Activated CD8-positive, alpha-beta memory T cell treated with anti-CD3 and anti-CD28 coated beads for 4 hours (primary cell): ENCODE results near the gene ESYT2.
"Not testable (repeated sequence)": the region's sequence is repeated elsewhere in the genome, so short reads cannot be mapped to it uniquely, and the experiment has no call there.

Experiments
- DNase-seq, 2 donors: peaks; one replicate each; pipeline ENCODE4 v3.0.0-alpha.2; 2020; ENCODE audit warnings: low read depth in 2 of 2

The ESYT2 gene

DNA sequence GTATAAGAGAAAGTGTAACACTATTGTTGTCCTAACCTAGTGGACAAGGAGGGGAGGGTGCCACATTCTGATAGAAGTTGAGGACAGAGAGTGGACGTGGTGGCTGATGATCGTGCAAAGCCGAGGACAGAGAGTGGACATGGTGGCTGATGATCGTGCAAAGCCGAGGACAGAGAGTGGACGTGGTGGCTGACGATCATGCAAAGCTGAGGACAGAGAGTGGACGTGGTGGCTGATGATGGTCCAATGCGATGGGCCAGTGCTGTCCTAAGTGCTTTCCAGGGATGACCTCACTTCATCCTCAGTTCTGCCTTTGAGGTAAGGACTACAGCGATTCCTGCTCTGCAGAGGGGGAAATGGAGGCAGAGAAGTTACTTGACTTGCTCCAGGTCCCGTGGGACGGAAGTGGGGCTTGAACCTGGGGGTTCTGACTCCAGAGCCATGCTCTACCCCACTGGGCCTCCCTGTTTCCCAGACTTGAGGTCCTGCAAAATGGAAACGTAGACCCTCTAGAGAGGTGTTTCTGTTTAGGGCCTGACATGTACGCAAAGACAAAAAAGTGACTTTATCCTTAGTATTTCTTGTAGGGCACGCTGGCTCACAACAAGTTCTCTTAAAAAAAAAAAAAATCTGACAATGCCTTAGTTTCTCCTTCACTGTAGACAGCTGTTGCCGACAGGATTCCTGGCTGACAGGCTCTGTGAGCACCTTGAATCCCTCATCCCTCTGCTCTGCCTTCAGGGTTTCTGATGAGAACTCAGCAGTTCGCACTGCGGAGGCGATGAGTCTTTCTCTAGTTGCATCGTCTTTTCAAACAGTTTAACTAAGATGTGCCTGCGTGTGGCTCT is 104.4 kb downstream of the ESYT2 start:
- no peak for DNase-seq

DNA sequence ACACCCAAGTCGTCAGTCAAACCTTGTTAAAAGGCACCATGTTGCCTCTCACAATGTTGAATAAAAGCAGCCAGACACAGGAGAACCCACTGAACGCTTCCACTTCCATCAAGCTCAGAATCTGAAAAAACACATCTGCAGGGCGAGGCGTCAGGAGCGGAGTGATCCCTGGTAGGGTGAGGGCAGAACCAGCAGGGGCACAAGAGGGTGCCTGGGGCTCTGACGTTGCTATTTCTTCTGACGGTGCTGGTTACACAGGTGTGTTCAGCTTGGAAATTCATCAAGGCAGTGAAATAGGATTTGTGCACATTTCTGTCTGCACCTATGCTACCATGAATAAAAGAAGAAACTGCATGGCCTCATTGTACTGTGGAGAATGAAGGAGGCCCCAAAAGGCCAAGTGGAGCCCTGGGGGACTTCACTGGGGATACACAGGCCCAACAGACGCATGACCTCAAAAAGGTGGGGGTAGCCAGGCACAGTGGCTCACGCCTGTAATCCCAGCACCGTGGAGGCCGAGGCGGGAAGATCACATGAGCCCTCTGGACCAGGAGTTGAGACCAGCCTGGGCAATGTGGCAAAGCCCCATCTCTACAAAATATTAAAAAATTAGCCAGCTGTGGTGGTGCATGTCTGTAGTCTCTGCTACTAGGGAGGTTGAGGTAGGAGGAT is 105.5 kb downstream of the ESYT2 start:
- DNase-seq, result no peak

DNA sequence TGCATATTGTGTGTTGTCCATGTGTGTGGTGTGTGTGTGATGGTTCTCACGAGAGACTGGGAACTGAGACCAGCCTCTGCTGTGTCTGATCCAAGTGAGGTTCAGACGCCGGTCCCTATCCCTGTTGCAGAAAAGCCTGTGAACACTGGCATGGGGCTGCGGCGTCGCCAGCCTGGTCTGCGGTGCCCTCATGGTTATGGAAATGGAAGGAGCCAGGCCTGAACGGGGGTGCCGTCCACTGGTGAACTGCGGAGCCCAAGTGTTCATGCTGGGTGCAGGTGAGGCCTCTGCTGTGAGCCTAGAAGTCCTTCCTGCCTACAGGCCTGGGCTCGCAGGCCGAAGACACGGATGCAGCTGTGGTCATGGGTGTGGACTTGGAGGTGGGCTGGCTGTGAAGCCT is 106.0 kb downstream of the ESYT2 start:
- DNase-seq, result no peak

DNA sequence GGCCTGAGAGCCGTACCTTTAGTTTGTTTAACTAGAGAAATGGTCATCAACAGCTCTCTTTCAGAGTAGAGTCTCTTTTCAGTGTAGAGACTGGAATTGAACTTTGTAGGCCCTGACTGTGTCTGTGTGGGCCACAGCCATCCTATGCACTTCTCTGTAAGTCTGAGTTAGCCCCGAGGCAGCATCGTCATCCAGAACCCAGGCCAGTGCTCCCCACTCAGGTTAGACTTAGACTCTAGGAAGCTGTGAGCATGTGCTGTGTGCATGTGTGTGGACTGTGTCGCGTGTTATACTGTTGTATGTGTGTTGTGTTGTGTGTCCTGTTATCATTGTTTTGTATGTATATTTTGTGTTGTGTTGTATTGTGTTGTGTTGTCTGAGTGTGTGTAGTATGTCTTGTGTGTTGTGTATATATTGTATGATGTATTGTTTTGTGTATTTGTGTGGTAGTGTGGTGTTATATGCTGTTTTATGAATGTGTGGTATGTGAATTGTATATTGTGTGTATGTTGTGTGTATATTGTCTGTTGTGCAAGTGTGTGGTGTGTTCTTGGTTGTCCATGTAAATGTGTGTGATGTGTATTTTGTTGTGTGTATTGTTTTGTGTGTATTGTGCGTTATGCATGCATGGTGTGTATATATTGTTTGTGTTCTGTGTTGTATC is 106.6 kb downstream of the ESYT2 start:
- DNase-seq, result no peak

DNA sequence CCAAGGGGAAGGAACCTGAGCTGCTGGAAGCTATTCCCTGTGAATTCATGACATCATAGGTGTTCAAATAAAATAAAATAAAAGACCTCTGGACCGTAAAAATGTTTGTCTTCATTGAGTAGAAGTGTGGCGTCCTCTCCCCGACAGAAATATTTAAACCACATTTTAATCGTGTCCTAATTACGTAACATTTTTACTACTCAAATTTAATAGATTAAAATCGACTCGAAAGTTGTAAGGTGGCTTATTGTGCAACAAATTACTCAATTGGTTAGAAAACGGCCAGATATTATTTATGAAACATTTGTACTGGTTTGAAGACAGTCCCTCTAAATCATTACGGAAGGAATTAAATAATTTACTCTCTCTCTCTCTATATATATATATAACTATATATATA is 109.2 kb downstream of the ESYT2 start:
- no peak for DNase-seq

DNA sequence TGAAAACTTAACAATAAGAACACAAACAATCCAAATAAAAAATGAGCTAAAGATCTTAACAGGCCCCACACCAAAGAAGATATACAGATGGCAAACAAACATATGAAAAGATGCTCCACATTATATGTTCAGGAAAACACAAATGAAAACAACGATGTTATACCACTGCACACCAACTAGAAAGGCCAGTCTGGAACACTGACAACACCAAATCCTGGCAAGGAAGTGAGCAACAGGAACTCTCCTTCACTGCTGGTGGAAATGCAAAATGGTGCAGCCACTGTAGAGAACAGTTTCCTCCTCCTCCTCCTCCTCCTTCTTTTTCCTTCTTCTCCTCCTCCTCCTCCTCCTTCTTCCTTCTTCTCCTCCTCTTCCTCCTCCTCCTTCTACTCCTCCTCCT is 112.5 kb downstream of the ESYT2 start:
- no peak for DNase-seq

DNA sequence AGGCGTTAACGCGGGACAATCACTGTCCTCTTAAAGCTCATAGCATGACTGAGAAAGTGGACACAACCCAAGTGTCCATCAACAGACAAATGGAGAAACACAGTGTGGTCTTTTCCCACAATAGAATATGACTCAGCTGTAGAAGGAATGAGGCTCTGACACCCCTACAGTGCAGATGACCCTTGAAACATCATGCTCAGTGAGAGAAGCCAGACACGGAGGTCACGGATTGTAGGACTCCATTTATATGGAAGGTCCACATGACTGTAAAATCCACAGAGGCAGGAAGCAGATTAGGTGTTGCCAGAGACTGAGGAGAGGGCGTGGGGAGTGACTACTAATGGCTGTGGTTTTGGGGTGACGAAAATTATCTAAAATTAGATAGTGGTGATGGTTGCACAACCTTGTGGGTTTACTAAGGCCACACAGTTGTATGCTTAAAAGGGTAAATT is 118.6 kb downstream of the ESYT2 start:
- no peak for DNase-seq

DNA sequence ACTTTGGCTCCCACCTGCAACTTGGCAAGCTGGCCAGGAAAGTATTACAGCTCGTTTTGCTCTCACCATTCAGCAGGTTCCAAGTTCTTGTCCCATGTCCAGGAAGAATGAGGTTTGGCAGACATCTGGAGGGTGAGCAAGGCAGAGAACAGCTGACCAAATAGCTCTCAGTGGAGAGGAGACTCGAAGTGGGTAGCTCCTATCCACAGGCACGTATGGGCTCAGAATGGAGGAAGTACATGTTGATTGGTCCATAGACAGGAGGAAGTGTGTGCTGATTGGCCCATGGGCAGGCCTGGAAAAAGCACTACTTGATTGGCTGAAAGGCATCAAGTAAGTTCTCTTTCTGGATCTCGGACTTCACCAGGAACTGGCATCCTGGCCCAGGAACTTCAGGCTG is 121.7 kb downstream of the ESYT2 start:
- no peak for DNase-seq

DNA sequence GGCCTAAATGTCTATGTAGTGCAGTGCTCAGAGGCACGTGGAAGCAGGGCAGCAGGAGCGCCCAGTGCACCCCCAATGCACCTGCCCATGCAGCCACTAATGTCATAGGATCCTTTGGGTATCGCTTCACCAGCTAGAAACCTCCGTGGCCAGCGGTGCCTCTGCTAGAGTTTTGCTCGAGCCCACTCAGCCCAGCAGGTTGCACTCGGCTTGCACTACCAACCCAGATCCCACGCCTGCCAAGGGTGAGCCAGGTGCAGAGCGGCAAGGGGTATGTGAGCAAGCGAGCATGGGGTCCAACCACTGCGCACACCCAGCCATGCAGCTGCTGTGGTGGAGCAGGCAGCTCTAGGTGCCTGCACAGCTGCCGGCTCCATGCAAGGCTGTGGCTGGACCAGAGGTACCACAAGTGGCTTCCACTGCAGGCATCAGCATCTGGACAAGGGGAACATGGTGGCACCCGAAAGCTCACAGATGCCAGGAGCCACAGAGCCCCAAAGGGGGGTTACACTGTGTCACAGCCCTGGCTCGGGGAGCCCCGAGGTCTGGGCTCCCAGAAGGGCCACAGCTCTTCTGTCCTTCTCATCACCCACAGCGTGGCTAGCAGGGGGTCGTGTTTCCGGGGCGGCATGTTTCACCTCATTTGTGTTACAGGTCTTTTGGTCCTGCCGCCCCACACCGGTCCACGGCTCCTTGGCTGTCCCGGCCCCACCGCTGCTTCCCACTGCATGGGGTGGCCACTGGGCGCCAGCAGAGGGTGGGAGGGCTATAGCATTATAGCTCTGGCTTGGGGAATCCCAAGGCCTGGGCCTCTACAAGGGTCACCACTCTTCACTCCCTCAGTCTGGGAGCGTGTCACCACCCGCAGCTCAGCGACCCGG is 122.4 kb downstream of the ESYT2 start:
- DNase-seq, result no peak

DNA sequence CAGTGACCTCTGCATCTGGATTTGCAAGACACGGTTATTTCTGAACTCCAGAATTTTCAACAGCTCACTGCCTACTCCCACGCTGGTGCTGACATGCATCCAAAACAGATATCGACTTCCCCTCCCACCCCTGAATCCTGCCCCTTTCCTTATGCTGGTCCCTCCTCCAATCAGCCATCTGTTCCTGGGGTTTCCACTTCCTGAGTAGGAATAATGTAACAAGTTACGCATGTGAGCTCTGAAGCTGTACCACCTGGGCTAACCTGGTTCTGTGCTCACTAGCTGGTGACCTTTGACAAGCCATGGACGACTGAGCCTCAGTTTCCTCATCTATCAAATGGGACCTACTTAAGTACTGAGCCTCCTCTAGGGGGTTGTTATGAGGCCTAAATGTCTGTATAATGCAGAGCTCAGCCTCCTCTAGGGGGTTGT is 123.0 kb downstream of the ESYT2 start:
- DNase-seq, result no peak

DNA sequence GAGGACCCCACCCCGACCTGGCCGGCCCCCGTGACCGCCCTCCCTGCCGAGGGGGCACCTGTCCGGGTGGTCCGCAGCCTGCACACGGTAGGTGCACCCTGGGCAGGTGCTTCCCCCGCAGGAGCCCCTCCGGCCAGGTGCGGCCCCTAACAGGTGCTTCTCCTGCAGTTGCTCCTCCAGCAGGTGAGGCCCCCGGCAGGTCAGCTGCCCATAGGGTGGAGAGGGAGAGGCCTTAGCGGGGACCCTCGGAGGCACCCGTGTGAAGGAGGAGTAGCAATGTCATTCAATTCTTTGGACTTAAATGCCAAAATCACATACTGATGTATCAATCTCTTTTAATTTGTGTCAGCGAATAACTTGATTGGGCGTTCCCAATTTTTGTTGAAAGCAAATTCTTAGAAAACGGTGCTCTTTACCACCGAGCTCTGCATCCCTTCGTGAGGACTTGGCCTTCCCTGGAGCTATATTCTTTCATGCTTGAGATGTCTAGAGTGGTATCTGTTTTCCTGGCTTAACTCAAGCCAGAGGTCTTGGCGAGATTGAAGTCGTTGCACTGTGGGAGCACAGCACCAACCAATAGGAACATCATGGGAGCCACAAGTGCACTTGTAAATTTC is 124.0 kb downstream of the ESYT2 start:
- DNase-seq, result no peak

DNA sequence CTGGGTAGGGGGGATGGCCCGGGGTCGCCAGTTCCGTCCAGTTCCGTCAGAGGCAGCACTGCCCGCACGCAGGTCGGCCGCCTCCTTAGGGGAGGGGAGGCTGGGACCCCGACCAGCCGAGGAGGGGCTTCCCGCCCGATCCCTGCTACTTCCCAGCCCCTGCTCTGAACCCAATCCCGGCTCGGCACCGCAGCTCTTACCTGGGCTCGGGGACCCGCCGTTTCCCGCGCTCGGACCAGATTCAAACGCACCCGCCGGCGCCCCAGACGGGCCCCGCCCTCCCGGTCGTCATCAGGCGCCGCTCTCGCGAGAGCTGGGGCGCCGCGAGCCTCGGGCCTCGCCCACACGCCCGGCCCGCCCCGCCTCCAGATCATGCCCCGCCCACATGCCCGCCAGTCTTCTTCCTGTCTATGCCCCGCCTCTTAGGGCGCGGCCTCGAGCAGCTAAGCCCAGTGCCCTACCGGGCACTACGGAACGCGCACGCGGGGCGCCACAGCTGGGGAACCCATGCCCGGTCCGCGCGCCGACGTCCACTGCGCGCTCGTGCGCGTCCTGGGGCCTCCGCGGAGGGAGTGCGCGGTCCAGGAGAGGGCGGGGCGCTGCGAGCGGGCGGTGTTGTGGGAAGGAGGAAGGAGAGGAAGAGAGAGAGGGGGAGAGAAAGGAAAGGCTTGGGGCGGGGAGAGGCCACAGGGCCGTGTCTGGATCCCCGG is 124.6 kb downstream of the ESYT2 start, which contains the start of gene NCAPG2:
TSS of gene NCAPG2 (minus strand) at position 281 of the 710 bp plus-strand sequence. CDS start 2,905 bp downstream, outside the sequence.
- peak; percentile 94 to 97 for DNase-seq

DNA sequence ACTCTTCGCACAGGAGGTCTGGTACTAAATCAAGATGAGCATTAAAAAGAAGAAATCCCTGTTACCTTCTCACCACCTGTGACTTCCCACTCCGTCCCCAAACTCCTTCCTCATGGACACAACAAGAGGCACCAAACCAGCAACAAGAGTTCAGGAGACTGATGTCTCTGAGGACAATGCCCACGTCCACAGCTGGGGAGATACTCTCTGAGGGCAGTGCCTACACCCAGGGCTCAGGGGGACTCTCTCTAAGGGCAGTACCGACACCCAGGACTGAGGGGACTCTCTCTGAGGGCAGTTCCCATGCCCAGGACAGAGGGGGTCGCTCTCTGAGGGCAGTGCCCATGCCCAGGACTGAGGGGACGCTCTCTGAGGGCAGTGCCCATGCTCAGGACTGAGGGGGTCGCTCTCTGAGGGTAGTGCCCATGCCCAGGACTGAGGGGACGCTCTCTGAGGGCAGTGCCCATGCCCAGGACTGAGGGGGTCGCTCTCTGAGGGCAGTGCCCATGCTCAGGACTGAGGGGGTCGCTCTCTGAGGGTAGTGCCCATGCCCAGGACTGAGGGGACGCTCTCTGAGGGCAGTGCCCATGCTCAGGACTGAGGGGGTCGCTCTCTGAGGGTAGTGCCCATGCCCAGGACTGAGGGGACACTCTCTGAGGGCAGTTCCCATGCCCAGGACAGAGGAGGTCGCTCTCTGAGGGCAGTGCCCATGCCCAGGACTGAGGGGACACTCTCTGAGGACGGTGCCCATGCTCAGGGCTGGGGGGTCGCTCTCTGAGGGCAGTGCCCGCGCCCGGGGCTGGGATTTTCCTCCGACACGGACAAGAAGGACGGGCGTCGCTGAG is 125.4 kb downstream of the ESYT2 start:
- not testable (repeated sequence) for DNase-seq

DNA sequence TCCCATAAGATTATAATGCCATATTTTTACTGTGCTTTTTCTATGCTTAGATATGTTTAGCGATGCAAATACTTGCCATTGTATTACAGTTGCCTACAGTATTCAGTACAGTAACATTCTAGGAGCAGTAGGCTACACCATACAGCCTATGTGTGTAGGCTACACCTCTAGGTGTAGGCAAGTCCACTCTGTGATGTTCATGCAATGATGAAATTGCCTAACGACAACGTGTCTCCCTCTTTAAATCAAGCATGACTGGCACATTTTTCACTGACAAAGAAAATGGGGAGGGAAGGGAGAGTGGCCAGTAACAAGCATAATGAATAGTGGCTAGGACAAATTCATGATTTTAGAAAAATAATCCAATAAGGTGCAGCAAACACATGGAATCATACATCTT is 126.4 kb downstream of the ESYT2 start:
- no peak for DNase-seq

DNA sequence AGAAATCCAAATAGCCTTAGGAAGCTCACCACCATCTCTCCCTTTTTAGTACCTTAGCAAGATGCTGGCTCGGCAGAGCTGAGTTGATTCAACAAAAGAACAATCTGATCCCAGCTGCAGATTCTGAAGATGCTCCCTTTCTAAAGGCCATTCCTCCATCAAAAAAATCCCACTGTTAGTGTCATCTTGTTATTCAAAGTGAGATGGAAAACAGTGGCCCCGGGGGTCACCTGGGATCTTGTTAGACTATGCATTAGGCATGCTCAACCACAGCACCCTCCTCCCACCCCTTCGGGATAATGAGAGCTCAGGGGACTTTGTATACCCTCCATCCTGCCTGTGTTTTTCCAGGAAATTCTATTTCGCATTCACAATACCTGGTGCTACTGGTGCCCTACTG is 127.1 kb downstream of the ESYT2 start:
- DNase-seq, result no peak

DNA sequence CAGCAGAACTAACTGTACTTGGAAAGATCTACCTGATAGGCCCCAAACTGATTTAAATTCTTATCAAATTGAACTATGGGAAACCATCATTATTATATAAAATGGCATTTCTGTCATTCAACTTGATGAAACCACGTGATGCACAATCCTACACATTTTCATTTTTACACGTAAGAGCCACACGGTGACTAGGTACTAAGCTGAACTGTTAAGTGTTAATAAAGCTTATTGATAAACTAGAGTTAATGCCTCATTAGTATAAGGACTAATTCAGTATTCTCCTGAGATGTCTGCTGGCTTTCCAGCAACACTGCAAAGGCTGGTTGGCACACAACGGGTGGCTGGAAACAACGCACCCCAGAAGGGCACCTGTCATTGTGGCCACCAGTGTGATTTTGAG is 129.3 kb downstream of the ESYT2 start:
- DNase-seq, result no peak

DNA sequence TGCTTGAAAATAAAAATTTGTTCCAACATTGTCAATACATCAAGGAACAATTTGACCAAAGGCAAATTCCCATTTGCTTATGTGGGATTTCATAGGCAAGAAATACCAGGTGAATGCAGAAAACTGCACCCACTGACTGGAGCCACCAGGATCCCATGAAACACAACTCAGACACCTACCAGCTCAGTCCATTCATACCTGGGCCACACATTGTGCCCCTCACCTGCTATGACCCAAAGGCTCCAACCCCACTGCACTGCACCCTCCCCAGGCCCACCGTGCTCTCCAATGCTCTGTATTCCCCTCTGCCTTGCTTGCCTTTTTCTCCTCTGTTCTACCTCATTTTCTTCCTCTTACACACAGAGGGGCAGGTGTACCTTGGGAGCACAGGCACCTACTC is 130.0 kb downstream of the ESYT2 start:
- DNase-seq, result no peak

DNA sequence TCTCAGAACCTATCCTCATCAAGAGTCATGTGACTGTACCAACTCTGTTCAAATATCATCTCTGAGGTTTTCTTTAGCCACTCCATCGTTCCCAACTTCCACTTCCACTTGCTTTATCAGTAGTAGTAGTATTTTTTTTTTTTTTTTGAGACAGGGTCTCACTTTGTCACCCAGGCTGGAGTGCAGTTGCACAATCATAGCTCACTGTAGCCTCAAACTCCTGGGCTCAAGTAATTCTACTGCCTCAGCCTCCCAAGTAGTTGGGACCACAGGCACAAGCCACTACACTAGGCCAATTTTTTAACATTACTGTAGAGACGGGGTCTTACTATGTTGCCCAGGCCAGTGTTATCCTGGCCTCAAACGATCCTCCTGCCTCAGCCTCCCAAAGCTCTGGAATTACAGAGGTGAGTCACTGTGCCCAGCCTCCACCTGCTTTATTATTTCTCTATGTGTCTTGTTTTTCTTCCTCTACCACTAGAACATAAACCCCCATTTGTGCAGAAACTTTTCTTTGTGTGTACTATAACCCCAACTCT is 130.6 kb downstream of the ESYT2 start:
- DNase-seq, result no peak

DNA sequence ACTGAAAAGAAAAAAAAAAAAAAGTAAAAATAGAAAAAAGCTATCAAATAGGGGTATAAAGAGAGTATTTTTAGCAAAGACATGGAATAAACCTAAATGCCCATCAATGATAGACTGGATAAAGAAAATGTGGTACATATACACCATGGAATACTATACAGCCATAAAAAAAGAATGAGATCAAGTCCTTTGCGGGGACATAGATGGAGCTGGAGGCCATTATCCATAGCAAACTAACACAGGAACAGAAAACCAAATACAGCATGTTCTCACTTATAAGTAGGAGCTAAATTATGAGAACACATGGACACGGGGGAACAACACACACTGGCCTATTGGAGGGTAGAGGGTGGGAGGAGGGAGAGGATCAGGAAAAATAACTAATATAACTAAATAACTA is 131.7 kb downstream of the ESYT2 start:
- not testable (repeated sequence) for DNase-seq
